ENCODE measurements around the gene AUTS2. TPM values are rescaled to one million over a fixed set of nuclear protein-coding genes. Genes with fewer than 3 reads are reported as not detected.

Gene AUTS2
- total RNA-seq, 4 donors from 2014 or later = 29.8 to 114 (median 59.4) TPM

DNA sequence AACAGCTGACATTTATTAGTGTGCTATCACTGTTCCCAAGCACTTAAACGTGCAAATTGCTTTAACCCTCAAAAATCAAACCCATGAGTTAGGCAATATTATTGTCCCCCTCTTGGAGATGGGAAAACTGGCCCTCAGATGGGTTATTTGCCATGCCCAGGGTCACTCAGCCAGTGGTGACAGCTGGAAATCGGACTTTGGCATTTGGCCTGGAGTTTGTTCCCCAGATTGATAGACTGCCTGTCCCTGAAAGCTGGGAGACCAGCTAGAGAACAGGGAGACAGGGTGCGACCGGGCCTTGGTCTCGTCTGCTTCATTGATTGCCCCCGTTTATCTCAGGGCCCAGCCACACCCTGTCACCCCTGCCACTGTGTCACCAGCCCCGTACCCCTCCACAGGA lies 1167.4 kb downstream of the AUTS2 start:
- intact Hi-C loops (cut with DNase I; ENCODE audit: low total_unique reads) = no loop called here
- no peaks in the 10 kb centered on the region for H3K27me3 ChIP-seq
- H3K36me3 ChIP-seq = peaks cover 0 to 7% (median 0%) of the 10 kb centered on the region in 4 donors
- TF ChIP-seq POLR2AphosphoS5 (IDR thresholded peaks at IDR 0.05) (no peak), EP300 (IDR thresholded peaks at IDR 0.05; ENCODE audit: low read depth) (no peak), POLR2A (IDR thresholded peaks at IDR 0.05) (no peak)
- TF ChIP-seq, protein P1, sequence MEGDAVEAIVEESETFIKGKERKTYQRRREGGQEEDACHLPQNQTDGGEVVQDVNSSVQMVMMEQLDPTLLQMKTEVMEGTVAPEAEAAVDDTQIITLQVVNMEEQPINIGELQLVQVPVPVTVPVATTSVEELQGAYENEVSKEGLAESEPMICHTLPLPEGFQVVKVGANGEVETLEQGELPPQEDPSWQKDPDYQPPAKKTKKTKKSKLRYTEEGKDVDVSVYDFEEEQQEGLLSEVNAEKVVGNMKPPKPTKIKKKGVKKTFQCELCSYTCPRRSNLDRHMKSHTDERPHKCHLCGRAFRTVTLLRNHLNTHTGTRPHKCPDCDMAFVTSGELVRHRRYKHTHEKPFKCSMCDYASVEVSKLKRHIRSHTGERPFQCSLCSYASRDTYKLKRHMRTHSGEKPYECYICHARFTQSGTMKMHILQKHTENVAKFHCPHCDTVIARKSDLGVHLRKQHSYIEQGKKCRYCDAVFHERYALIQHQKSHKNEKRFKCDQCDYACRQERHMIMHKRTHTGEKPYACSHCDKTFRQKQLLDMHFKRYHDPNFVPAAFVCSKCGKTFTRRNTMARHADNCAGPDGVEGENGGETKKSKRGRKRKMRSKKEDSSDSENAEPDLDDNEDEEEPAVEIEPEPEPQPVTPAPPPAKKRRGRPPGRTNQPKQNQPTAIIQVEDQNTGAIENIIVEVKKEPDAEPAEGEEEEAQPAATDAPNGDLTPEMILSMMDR (IDR thresholded peaks at IDR 0.05) = no peak
- H3K4me1 ChIP-seq = no peaks in the 10 kb centered on the region
- H3K9me3 ChIP-seq = no peaks in the 10 kb centered on the region
- in situ Hi-C loops (cut with MboI; ENCODE audit: low pct_ligation_motif_present in 1 of 4, low pct_unique_long_range_greater_than_20kb in 1 of 4, low sequenced_read_pairs in 3 of 4) = no loop called here
- 80% methylated on average over 7 of the region's 7 CpGs; no CpG with 5 or more reads in 1 of the 2 donors for WGBS, 2 donors (ENCODE audit: low coverage in 1 of 2)
- DNase-seq = no peak
- no peak overlapping the region for H3K4me3 ChIP-seq
- no peak overlapping the region for H3K27ac ChIP-seq

DNA sequence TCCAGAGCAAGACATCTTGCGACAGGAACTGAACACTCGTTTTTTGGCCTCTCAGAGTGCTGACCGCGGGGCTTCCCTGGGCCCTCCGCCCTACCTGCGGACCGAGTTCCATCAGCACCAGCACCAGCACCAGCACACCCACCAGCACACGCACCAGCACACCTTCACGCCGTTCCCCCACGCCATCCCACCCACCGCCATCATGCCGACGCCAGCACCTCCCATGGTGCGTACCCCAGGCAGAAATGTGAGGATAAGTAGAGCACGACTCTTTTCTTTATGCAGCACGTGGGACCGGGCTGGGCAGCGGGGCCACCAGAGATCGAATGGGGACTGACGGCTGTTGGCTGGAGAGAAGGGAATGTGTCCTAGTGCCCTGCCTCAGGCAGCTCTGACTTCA lies 1167.8 kb downstream of the AUTS2 start:
- no peaks in the 10 kb centered on the region for H3K27me3 ChIP-seq
- peaks cover 0 to 7% (median under 1%) of the 10 kb centered on the region in 4 donors for H3K36me3 ChIP-seq
- WGBS, 2 donors (ENCODE audit: low coverage in 1 of 2) = 95 to 98% methylated on average over 9 to 21 of the region's 21 CpGs
- no peak overlapping the region for H3K27ac ChIP-seq
- H3K4me1 ChIP-seq = no peaks in the 10 kb centered on the region
- H3K4me3 ChIP-seq = no peak overlapping the region
- in situ Hi-C loops (cut with MboI; ENCODE audit: low pct_ligation_motif_present in 1 of 4, low pct_unique_long_range_greater_than_20kb in 1 of 4, low sequenced_read_pairs in 3 of 4) (no loop called here), intact Hi-C loops (cut with DNase I; ENCODE audit: low total_unique reads) (no loop called here)
- no peak for DNase-seq
- TF ChIP-seq, protein P1 (IDR thresholded peaks at IDR 0.05) = no peak
- TF ChIP-seq POLR2AphosphoS5 (IDR thresholded peaks at IDR 0.05) (no peak), POLR2A (IDR thresholded peaks at IDR 0.05) (no peak)
- no peaks in the 10 kb centered on the region for H3K9me3 ChIP-seq

DNA sequence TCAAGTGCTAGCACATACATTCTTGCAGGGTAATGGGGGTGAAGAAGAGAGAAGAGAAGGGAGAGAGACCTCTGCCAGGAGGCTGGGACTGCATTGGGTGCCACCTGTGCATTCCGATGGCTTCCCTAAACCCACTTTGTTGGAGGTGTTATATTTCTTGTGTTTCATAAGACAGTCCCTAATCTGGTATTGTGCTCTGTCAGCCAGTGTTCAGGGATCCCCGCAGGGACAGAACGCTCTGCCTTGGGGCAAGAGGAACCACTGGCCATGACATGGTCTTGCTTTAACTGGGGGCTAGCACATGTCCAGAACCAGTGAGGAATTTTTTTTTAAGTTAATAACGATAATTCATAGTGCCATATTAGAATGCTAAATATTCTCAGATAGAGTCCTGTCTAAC lies 1168.4 kb downstream of the AUTS2 start:
- Histone ChIP-seq H3K36me3 (peaks cover 0 to 7% (median 3%) of the 10 kb centered on the region in 4 donors), H3K9me3 (no peaks in the 10 kb centered on the region), H3K4me3 (no peak overlapping the region), H3K27me3 (no peaks in the 10 kb centered on the region), H3K4me1 (no peaks in the 10 kb centered on the region), H3K27ac (no peak overlapping the region)
- no peak for TF ChIP-seq POLR2A (IDR thresholded peaks at IDR 0.05)
- DNase-seq = no peak
- WGBS, 2 donors (ENCODE audit: low coverage in 1 of 2) = 93 to 99% methylated on average over 4 of the region's 4 CpGs
- intact Hi-C loops (cut with DNase I; ENCODE audit: low total_unique reads) (no loop called here), in situ Hi-C loops (cut with MboI; ENCODE audit: low pct_ligation_motif_present in 1 of 4, low pct_unique_long_range_greater_than_20kb in 1 of 4, low sequenced_read_pairs in 3 of 4) (no loop called here)

DNA sequence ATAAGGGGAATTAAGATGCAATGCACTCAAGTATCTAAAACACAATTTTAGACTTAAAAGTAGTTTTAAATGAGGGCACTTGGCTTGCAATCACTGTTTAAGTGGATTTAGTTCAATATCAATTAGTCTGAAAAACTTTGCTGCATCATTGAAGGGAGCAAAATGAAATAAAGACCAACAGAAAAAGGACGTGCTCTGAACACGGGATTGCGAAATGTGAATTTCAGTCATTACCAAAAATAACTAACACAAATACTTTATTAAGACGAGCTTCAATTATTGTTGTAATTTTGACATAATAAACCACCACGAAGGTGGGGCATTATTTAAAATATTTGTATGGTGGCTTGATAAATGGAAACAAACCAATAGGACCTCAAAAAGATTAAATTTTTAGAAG lies 1171.9 kb downstream of the AUTS2 start:
- no peaks in the 10 kb centered on the region for H3K9me3 ChIP-seq
- 91% methylated on average over 5 of the region's 5 CpGs for WGBS, 2 donors (ENCODE audit: low coverage in 1 of 2)
- no peaks in the 10 kb centered on the region for H3K4me1 ChIP-seq
- peaks cover 0 to 17% (median 6%) of the 10 kb centered on the region in 4 donors for H3K36me3 ChIP-seq
- in situ Hi-C loops (cut with MboI; ENCODE audit: low pct_ligation_motif_present in 1 of 4, low pct_unique_long_range_greater_than_20kb in 1 of 4, low sequenced_read_pairs in 3 of 4) (no loop called here), intact Hi-C loops (cut with DNase I; ENCODE audit: low total_unique reads) (loop anchor here (10.0 kb wide), 1 partner anchor 775 kb away; no protein-coding TSS in a partner anchor)
- TF ChIP-seq POLR2AphosphoS5 (IDR thresholded peaks at IDR 0.05) = no peak
- TF ChIP-seq, protein P1 (IDR thresholded peaks at IDR 0.05) = no peak
- TF ChIP-seq EP300 (IDR thresholded peaks at IDR 0.05; ENCODE audit: low read depth) = no peak
- no peak for TF ChIP-seq POLR2A (IDR thresholded peaks at IDR 0.05)
- H3K27ac ChIP-seq = no peak overlapping the region
- H3K4me3 ChIP-seq = no peak overlapping the region
- H3K27me3 ChIP-seq = no peaks in the 10 kb centered on the region
- DNase-seq = no peak

DNA sequence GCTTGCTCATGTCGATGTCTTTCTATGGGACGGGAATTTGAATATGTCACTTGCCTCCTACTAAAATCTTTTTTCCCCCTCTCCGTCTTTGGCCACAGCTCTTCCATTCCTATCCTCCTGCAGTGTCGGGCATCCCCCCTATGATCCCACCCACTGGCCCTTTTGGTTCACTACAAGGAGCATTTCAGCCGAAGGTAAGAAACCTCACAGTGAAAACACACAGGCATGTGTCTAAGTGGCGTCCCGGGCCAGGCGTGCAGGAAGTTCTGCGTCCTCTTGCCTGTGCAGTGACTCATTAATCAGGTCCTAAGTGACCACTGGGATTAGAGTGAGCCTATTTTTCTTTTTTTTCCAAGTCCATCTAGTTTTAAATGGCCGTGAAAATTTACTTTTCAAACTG lies 1173.2 kb downstream of the AUTS2 start:
- Histone ChIP-seq H3K36me3 (peaks cover 0 to 17% (median 4%) of the 10 kb centered on the region in 4 donors), H3K4me3 (no peak overlapping the region), H3K27me3 (no peaks in the 10 kb centered on the region), H3K27ac (no peak overlapping the region), H3K4me1 (no peaks in the 10 kb centered on the region), H3K9me3 (no peaks in the 10 kb centered on the region)
- no peak for TF ChIP-seq POLR2AphosphoS5 (IDR thresholded peaks at IDR 0.05)
- WGBS, 2 donors (ENCODE audit: low coverage in 1 of 2) = 93 to 100% methylated on average over 7 to 10 of the region's 10 CpGs
- intact Hi-C loops (cut with DNase I; ENCODE audit: low total_unique reads) = loop anchor here (10.0 kb wide), 1 partner anchor 773 kb away; no protein-coding TSS in a partner anchor
- DNase-seq = no peak
- in situ Hi-C loops (cut with MboI; ENCODE audit: low pct_ligation_motif_present in 1 of 4, low pct_unique_long_range_greater_than_20kb in 1 of 4, low sequenced_read_pairs in 3 of 4) = no loop called here
